Measurements from ENCODE around the gene WDR76. TPM values are rescaled to one million over a fixed set of nuclear protein-coding genes. Genes with fewer than 3 reads are reported as not detected.

The WDR76 gene
- total RNA-seq, 1 donor: 7.6 TPM

DNA sequence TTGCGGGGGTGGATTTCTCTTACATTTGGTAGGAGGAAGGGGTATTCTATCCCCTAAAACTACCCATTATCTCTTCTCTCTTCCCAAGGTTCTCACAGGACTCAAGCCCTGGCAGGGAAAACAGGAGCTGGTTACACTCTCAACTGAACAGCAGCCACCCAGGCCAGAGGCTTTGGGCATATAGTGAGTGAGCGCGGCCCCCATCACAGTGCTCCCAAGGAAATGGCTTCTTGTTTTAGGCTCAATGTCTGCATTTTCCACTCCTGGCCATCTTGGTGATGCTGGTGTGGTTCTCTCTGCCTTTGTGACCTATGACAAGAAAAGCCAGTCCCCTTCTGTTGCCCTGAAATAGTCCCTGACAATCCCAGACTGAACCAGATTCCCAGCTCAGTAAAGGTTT, 50.1 kb downstream of the WDR76 start:
- TF ChIP-seq, protein P1, sequence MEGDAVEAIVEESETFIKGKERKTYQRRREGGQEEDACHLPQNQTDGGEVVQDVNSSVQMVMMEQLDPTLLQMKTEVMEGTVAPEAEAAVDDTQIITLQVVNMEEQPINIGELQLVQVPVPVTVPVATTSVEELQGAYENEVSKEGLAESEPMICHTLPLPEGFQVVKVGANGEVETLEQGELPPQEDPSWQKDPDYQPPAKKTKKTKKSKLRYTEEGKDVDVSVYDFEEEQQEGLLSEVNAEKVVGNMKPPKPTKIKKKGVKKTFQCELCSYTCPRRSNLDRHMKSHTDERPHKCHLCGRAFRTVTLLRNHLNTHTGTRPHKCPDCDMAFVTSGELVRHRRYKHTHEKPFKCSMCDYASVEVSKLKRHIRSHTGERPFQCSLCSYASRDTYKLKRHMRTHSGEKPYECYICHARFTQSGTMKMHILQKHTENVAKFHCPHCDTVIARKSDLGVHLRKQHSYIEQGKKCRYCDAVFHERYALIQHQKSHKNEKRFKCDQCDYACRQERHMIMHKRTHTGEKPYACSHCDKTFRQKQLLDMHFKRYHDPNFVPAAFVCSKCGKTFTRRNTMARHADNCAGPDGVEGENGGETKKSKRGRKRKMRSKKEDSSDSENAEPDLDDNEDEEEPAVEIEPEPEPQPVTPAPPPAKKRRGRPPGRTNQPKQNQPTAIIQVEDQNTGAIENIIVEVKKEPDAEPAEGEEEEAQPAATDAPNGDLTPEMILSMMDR (IDR thresholded peaks at IDR 0.05; ENCODE audit: extremely low read depth, low read depth, low read length): no peak
- no peak for DNase-seq (ENCODE audit: insufficient read length, low spot score, missing footprints)
- no peaks in the 10 kb centered on the region for H4K20me1 ChIP-seq (ENCODE audit: insufficient read depth, low read length)
- H3K27ac ChIP-seq (ENCODE audit: low read depth, low read length): no peak overlapping the region
- H3K27me3 ChIP-seq (ENCODE audit: insufficient read depth, low read length): no peaks in the 10 kb centered on the region
- H3K4me3 ChIP-seq (ENCODE audit: insufficient read depth, low read length): no peak overlapping the region
- no peak overlapping the region for H3K4me2 ChIP-seq (ENCODE audit: insufficient read depth, low read length)
- peaks cover 14% of the 10 kb centered on the region for H3K36me3 ChIP-seq (ENCODE audit: insufficient read depth, low read length)
- no peak overlapping the region for H2AFZ ChIP-seq (ENCODE audit: low read length)
- no peaks in the 10 kb centered on the region for H3K9me3 ChIP-seq (ENCODE audit: low read depth, low read length)
- no peaks in the 10 kb centered on the region for H3K4me1 ChIP-seq (ENCODE audit: insufficient read depth, low read length)
- no peaks in the 10 kb centered on the region for H3K79me2 ChIP-seq (ENCODE audit: insufficient read depth, low read length)

DNA sequence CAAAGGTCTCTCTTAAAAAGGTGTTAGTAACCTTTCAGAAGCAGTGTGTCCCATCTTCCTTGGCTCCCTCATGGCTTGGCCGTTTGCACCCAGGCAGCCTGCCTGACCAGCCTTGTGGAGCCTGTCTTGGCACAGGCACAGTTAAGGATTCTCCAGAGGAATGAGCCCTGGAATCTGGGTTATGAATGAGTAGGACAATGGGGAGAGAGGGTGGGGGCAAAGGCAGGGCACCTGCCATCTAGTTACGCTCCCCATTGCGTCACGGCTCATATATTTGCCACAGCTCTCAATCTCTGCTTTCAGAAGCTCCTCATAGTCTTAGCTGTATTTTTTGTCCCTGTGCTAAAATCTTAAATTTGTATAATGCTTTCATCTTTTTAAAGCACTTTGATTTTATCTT, 50.6 kb downstream of the WDR76 start:
- Histone ChIP-seq H3K27me3 (ENCODE audit: insufficient read depth, low read length) (no peaks in the 10 kb centered on the region), H3K36me3 (ENCODE audit: insufficient read depth, low read length) (peaks cover 14% of the 10 kb centered on the region)
- TF ChIP-seq, protein P1 (IDR thresholded peaks at IDR 0.05; ENCODE audit: extremely low read depth, low read depth, low read length): no peak

GRCh38 chr15:43878446-43878845, 51.6 kb downstream of the WDR76 start:
- H3K36me3 ChIP-seq (ENCODE audit: insufficient read depth, low read length): peaks cover 12% of the 10 kb centered on the region
- no peak overlapping the region for H3K27ac ChIP-seq (ENCODE audit: low read depth, low read length)
- no peak overlapping the region for H2AFZ ChIP-seq (ENCODE audit: low read length)
- no peak overlapping the region for H3K4me2 ChIP-seq (ENCODE audit: insufficient read depth, low read length)
- H3K79me2 ChIP-seq (ENCODE audit: insufficient read depth, low read length): no peaks in the 10 kb centered on the region
- H3K27me3 ChIP-seq (ENCODE audit: insufficient read depth, low read length): no peaks in the 10 kb centered on the region
- H3K4me1 ChIP-seq (ENCODE audit: insufficient read depth, low read length): no peaks in the 10 kb centered on the region
- no peak for DNase-seq (ENCODE audit: insufficient read length, low spot score, missing footprints)
- no peak overlapping the region for H3K4me3 ChIP-seq (ENCODE audit: insufficient read depth, low read length)
- H3K9me3 ChIP-seq (ENCODE audit: low read depth, low read length): no peaks in the 10 kb centered on the region
- TF ChIP-seq, protein P1 (IDR thresholded peaks at IDR 0.05; ENCODE audit: extremely low read depth, low read depth, low read length): no peak
- H4K20me1 ChIP-seq (ENCODE audit: insufficient read depth, low read length): no peaks in the 10 kb centered on the region

More for the DNA sequence above, 50.6 kb downstream of the WDR76 start:
- Histone ChIP-seq H3K4me2 (ENCODE audit: insufficient read depth, low read length) (no peak overlapping the region), H4K20me1 (ENCODE audit: insufficient read depth, low read length) (no peaks in the 10 kb centered on the region), H3K9me3 (ENCODE audit: low read depth, low read length) (no peaks in the 10 kb centered on the region), H3K4me1 (ENCODE audit: insufficient read depth, low read length) (no peaks in the 10 kb centered on the region), H3K4me3 (ENCODE audit: insufficient read depth, low read length) (no peak overlapping the region), H3K27ac (ENCODE audit: low read depth, low read length) (no peak overlapping the region), H2AFZ (ENCODE audit: low read length) (no peak overlapping the region), H3K79me2 (ENCODE audit: insufficient read depth, low read length) (no peaks in the 10 kb centered on the region)
- DNase-seq (ENCODE audit: insufficient read length, low spot score, missing footprints): no peak

GRCh38 chr15:43879386-43880355, 52.9 kb downstream of the WDR76 start:
- TF ChIP-seq, protein P1 (IDR thresholded peaks at IDR 0.05; ENCODE audit: extremely low read depth, low read depth, low read length): no peak
- no peaks in the 10 kb centered on the region for H3K4me1 ChIP-seq (ENCODE audit: insufficient read depth, low read length)
- no peaks in the 10 kb centered on the region for H3K9me3 ChIP-seq (ENCODE audit: low read depth, low read length)
- H4K20me1 ChIP-seq (ENCODE audit: insufficient read depth, low read length): no peaks in the 10 kb centered on the region
- no peak overlapping the region for H2AFZ ChIP-seq (ENCODE audit: low read length)
- H3K79me2 ChIP-seq (ENCODE audit: insufficient read depth, low read length): no peaks in the 10 kb centered on the region
- H3K4me2 ChIP-seq (ENCODE audit: insufficient read depth, low read length): no peak overlapping the region
- H3K4me3 ChIP-seq (ENCODE audit: insufficient read depth, low read length): no peak overlapping the region
- H3K36me3 ChIP-seq (ENCODE audit: insufficient read depth, low read length): peaks cover 4% of the 10 kb centered on the region
- H3K27me3 ChIP-seq (ENCODE audit: insufficient read depth, low read length): no peaks in the 10 kb centered on the region
- H3K27ac ChIP-seq (ENCODE audit: low read depth, low read length): no peak overlapping the region
- no peak for DNase-seq (ENCODE audit: insufficient read length, low spot score, missing footprints)

Data from osteoblast (primary cell).